GM21367 (cell line): ENCODE data around the gene ELMO1.

Experiments used
- ATAC-seq: cut with Tn5 transposase; IDR thresholded peaks from one replicate; pipeline ENCODE4 v1.9.1; 2021; ENCODE audit not compliant: unreplicated experiment

Gene ELMO1

DNA sequence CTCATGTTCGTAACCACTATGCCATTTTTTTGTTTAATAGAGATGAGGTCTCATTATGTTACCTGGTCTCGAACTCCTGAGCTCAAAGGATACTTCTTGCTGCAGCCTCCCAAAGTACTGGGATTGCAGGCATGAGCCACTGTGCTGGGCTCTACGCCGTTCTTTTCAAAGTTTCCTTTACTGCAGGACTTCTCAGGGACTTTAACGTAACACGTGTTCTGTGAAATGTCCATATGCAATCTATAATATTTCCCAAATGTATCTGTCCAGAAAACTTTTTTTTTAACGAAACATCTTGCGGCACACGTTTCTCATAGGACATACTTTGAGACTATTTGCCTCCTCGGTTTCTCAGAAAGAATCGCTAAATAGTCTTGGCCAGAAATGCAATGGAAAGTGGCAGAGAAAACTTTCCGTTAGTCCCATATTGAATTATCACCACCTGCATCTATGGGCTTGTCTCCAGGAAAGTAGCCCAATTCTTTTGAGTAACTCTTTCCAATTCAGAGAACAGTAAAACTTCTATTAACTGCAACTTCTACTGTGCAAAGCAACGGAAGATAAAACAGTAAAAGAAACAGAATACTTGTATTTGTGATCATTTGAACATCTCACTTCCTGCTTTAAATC is 96.3 kb downstream of the ELMO1 start:
- no peak for ATAC-seq

GRCh38 chr7:37351716-37352115 is 96.9 kb downstream of the ELMO1 start:
- ATAC-seq: no peak

GRCh38 chr7:37349979-37350590 is 98.6 kb downstream of the ELMO1 start:
- no peak for ATAC-seq

DNA sequence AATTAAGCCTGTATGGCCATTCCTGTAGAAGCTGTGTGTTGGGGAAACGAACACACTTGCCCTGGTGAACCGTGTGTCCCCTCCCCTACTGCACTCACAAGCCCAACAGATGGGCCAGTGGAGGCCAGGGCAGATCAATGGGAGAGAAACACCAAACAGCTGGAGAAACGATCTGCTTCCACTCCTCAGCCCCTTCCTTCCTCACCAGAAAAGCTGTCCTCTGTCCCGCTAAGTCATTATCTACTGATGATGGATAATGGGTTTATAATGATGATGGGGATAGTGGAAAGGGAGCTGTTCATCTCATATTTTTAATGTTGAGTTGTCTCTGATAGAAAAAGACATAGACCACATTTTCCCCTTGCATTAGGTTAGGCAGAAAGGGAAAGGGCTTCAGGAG is 99.7 kb downstream of the ELMO1 start:
- no peak for ATAC-seq

GRCh38 chr7:37346761-37347160 is 101.9 kb downstream of the ELMO1 start:
- no peak for ATAC-seq

DNA sequence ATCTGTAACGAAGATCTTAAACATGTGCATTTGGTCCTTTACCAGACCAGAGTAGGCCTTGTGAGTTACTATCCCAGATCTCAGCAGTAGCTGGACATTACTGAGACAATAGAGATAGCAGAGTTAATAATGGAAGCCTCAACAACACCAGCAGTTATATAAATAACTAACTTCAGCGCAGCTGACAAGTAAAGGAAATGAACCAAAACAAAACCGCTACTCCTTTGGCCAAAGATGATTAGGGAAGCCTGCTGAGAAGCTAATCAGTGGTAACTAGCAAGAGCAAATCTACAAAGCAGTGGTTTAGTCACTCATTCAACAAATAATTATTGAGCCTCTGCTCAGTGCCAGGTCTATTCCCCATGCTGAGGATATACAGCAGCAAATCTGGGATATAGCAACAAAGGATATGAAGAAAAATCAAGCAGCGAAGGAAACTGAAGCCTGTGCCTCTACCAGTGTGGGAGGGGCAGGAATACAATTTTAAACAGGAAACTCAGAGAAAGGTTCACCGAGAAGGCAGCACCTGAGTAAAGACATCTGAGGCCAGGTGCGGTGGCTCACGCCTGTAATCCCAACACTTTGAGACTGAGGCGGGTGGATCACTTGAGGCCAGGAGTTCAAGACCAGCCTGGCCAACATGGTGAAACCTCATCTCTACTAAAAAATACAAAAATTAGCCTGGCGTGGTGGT is 103.6 kb downstream of the ELMO1 start:
- no peak for ATAC-seq

DNA sequence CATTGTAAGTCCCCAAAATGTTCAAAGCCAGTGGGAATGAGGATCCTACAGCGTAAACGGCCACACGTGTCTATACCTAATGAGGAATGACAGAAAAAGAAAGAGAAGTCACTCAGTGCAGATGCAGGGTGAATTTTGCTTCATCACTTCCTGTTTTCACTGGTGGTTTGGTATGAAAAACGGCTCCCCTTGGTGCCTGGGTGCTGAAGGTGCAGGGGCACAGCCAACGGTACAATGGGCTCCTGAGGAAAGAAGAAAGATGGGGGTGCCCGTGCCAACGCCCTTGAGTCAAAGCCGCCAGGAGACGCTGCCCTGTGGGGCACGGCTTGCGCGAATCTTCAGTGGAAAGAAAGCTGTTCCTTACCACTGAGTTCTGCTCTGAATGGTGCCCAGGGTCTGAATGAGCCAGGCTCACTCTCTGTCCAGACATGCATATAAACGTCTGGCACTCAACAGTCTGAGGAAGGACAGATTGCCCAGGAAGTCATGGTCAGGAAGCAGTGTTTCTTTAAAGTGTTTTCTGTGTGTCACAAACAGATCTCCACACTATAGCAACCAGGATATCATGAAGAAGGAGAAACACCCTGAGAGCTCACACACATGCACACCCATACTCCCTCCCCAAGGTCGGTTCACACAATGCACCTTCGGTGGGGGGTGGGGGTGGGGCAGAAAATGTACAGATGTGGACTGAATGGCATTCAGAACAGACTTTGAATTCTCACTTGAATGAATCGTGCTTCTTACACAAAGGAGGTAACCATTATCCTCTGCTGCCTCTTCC is 105.8 kb downstream of the ELMO1 start:
- peak; percentile 64 for ATAC-seq

GRCh38 chr7:37342176-37342687 is 106.4 kb downstream of the ELMO1 start:
- no peak for ATAC-seq

DNA sequence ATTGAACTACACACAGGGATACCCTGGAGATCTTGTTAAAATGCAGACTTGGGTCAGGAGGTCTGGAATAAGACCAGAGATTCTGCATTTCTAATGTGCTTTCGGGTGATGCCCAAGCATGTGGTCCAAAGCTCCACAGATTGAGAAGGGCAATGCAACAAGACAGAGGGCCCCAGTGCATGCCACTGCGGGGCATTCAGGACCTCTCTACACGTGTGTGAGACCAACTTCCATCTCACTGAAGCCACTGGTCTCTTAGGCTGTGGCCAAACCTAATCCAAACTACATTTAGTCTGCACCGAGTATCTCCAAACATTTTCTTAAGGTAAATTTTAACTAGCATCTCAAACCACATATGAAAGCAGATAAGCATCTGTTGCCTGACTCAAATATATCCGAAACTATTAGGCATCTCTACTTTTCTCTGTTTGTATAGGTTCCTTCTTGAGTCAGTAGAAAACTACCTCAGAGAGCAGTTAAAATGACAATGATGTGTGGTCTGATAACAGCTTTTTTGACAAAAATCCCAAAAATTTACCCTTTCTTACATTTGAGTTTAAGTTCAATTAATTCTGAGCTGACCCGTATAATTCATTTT is 107.5 kb downstream of the ELMO1 start:
- no peak for ATAC-seq

DNA sequence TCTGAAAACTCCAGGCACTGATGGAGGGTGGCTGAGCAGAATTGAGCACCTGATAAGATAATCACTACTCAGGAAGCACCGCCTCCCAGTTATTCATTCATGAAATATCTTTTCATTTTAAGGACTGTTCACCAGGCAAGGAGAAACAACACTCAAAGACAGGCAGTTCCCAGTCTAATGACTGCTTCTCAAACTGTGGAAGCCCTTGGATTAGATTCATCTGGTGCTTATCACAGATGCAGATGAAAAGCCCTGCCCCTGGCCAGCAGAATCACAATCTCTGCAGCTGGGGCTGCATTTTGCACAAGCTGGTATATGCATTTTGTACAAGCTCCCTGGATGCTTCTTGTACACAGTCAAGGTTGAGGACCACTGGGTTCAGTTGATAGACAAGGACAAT is 109.7 kb downstream of the ELMO1 start:
- no peak for ATAC-seq

- no peak for ATAC-seq
These were observed 111.1 kb downstream of the ELMO1 start for GRCh38 chr7:37337522-37337921.

GRCh38 chr7:37336259-37336658 is 112.4 kb downstream of the ELMO1 start:
- peak; percentile 90 for ATAC-seq

- no peak for ATAC-seq
These were observed 115.6 kb downstream of the ELMO1 start for GRCh38 chr7:37333075-37333474.

GRCh38 chr7:37332243-37333016 is 116.2 kb downstream of the ELMO1 start:
- ATAC-seq: no peak

- ATAC-seq: no peak
These were observed 117.9 kb downstream of the ELMO1 start for GRCh38 chr7:37330775-37331174.

- no peak for ATAC-seq
These were observed 118.7 kb downstream of the ELMO1 start for GRCh38 chr7:37329940-37330339.

- ATAC-seq: no peak
These were observed 121.4 kb downstream of the ELMO1 start for GRCh38 chr7:37327288-37327687.

DNA sequence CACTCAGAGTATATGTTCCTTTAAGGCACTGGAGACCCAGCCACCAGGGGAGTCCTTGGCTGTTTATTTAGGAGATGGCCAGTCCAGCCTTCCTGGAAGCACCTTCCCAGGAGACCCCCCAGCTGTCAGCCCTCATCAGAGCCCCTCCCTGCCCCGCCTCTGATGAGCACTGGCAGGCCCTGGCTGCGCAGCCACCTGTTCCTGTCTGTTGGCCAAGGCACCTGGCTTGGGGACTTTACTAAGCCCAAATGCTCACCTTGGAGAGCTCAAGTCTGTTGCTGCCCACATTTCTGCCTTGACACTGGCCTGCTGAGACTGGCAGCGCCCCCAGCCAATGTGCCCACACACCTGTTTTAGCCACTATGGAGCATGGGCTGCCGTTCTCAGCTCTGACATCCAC is 124.7 kb downstream of the ELMO1 start:
- ATAC-seq: no peak

- no peak for ATAC-seq
These were observed 125.8 kb downstream of the ELMO1 start for GRCh38 chr7:37322831-37323230.

DNA sequence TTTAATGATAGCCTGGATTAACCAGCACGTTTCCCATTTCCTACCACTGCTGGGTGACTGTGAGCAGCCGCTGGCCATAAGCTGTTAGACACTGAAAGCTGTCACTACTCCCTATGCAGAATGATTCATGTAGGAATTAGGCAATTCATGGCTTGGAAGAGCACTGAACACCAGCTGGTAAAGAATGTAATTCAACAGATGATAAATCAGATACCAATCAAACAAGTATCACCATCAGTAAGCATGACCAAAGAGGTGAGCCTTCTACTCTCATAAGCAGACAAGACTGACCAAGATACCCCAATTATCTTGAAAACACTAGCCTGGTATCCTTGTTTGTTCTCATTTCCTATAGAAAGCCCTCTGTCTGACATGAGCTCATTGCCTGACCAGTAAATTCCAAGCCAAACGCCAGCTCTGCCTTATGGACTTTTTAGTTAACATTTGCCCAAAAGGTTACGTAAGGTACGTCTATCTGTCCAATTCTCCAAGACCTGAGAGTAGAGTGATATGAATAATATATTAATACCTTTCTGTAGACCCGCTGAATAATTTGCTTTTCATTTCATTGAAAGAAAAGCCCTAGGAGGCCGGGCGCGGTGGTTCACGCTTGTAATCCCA is 127.7 kb downstream of the ELMO1 start:
- ATAC-seq: no peak
